ENCODE measurements around the gene NRG4. TPM values are rescaled to one million over a fixed set of nuclear protein-coding genes. Genes with fewer than 3 reads are reported as not detected.

NRG4 gene
- total and polyA plus RNA-seq, 12 donors, result 1.5 to 16.9 (median 3.8) TPM

- WGBS, 4 donors, result 95 to 96% (median 95%) methylated on average over 1 of the region's 1 CpG
- DNase-seq, result no peak
- H3K27ac ChIP-seq, result no peak overlapping the region
- intact Hi-C loops (cut with DNase I), result no loop called here
- TF ChIP-seq CTCF (IDR thresholded peaks at IDR 0.05) (no peak), POLR2A (IDR thresholded peaks at IDR 0.05) (no peak)
- no peaks in the 10 kb centered on the region for H3K9me3 ChIP-seq (replicated peaks in 1 of 3)
- H3K36me3 ChIP-seq (replicated peaks in 1 of 2), result no peaks in the 10 kb centered on the region
- H3K4me1 ChIP-seq (replicated peaks in 1 of 2), result no peaks in the 10 kb centered on the region
- H3K27me3 ChIP-seq, result no peaks in the 10 kb centered on the region
- no peak overlapping the region for H3K4me3 ChIP-seq
Observed at GRCh38 chr15:75994220-75994619, 18.0 kb downstream of the NRG4 start.

- no peak for DNase-seq
- Histone ChIP-seq H3K36me3 (replicated peaks in 1 of 2) (no peaks in the 10 kb centered on the region), H3K4me3 (no peak overlapping the region), H3K27me3 (no peaks in the 10 kb centered on the region), H3K27ac (no peak overlapping the region), H3K4me1 (replicated peaks in 1 of 2) (no peaks in the 10 kb centered on the region), H3K9me3 (replicated peaks in 1 of 3) (no peaks in the 10 kb centered on the region)
- intact Hi-C loops (cut with DNase I), result no loop called here
- TF ChIP-seq CTCF (IDR thresholded peaks at IDR 0.05), result no peak
- TF ChIP-seq POLR2A (IDR thresholded peaks at IDR 0.05), result no peak
Observed at GRCh38 chr15:75992897-75993296, 19.3 kb downstream of the NRG4 start.

GRCh38 chr15:75989875-75990274 is 22.3 kb downstream of the NRG4 start:
- Histone ChIP-seq H3K27ac (no peak overlapping the region), H3K36me3 (replicated peaks in 1 of 2) (no peaks in the 10 kb centered on the region), H3K27me3 (no peaks in the 10 kb centered on the region), H3K4me3 (no peak overlapping the region), H3K9me3 (replicated peaks in 1 of 3) (no peaks in the 10 kb centered on the region), H3K4me1 (replicated peaks in 1 of 2) (no peaks in the 10 kb centered on the region)
- 84 to 91% (median 87%) methylated on average over 7 of the region's 7 CpGs for WGBS, 4 donors
- intact Hi-C loops (cut with DNase I), result no loop called here
- DNase-seq, result no peak
- no peak for TF ChIP-seq POLR2A (IDR thresholded peaks at IDR 0.05)
- no peak for TF ChIP-seq CTCF (IDR thresholded peaks at IDR 0.05)

- no peak overlapping the region for H3K27ac ChIP-seq
- intact Hi-C loops (cut with DNase I), result no loop called here
- WGBS, 4 donors, result 72 to 90% (median 83%) methylated on average over 2 of the region's 2 CpGs
- no peaks in the 10 kb centered on the region for H3K27me3 ChIP-seq
- H3K36me3 ChIP-seq (replicated peaks in 1 of 2), result no peaks in the 10 kb centered on the region
- H3K4me3 ChIP-seq, result no peak overlapping the region
- TF ChIP-seq CTCF (IDR thresholded peaks at IDR 0.05) (no peak), POLR2A (IDR thresholded peaks at IDR 0.05) (no peak)
- no peaks in the 10 kb centered on the region for H3K4me1 ChIP-seq (replicated peaks in 1 of 2)
- no peaks in the 10 kb centered on the region for H3K9me3 ChIP-seq (replicated peaks in 1 of 3)
- DNase-seq, result no peak
Observed at GRCh38 chr15:75989045-75989444, 23.2 kb downstream of the NRG4 start.

Data from adrenal gland (tissue), 12 donors.